ENCODE data around the gene RNASE4. TPM values are rescaled to one million over a fixed set of nuclear protein-coding genes. Genes with fewer than 3 reads are reported as not detected.

Gene RNASE4
- total and polyA plus RNA-seq, 2 donors (not counting 3 experiments of a cell fraction or from before 2014, with no cell fraction given) = 6.9 to 27.4 TPM

- ChIA-PET POLR2A (no interaction called here), CTCF (no interaction called here)
- no peak overlapping the region for H3K4me2 ChIP-seq (ENCODE audit: insufficient read depth, low read length)
- peaks cover 12 to 17% of the 10 kb centered on the region in 2 experiments for H3K27me3 ChIP-seq (ENCODE audit: control insufficient read depth in 2 of 2, insufficient read depth in 2 of 2, low read length in 2 of 2)
- no peaks in the 10 kb centered on the region for H4K20me1 ChIP-seq (replicated peaks; ENCODE audit: control insufficient read depth, extremely low read depth, insufficient read depth, low read length)
- H3K36me3 ChIP-seq (ENCODE audit: control insufficient read depth in 2 of 2, extremely low read depth in 1 of 2, insufficient read depth in 2 of 2, low read length in 2 of 2) = no peaks in the 10 kb centered on the region
- no peak overlapping the region for H3K27ac ChIP-seq (ENCODE audit: insufficient read depth, low read depth, low read length)
- dilution Hi-C loops (cut with MboI; ENCODE audit: extremely low pct_ligation_motif_present, low sequenced_read_pairs) (no loop called here), intact Hi-C loops (cut with micrococcal nuclease) (no loop called here)
- H3K4me1 ChIP-seq (ENCODE audit: control insufficient read depth, extremely low read depth, insufficient read depth, low read length) = no peaks in the 10 kb centered on the region
- DNase-seq (ENCODE audit: low read depth, low spot score) = no peak
- H2AFZ ChIP-seq (ENCODE audit: low read depth, low read length) = no peak overlapping the region
- TF ChIP-seq EZH2 (IDR thresholded peaks at IDR 0.05; ENCODE audit: borderline replicate concordance, low read depth, low read length, severe bottlenecking) = no peak
- no peak for TF ChIP-seq MAX (IDR thresholded peaks at IDR 0.05; ENCODE audit: insufficient read depth, insufficient read length)
- no peak for TF ChIP-seq POLR2AphosphoS5 (IDR thresholded peaks at IDR 0.05; ENCODE audit: insufficient read depth, low read depth, low read length)
- TF ChIP-seq POLR2A (IDR thresholded peaks at IDR 0.05; ENCODE audit: low read depth, low read length) = no peak
- no peak for TF ChIP-seq JUN (IDR thresholded peaks at IDR 0.05; ENCODE audit: borderline replicate concordance, insufficient read depth, insufficient read length, low read depth)
- TF ChIP-seq CTCF (IDR thresholded peaks at IDR 0.05; ENCODE audit: extremely low read depth in 1 of 2, insufficient read depth in 1 of 2, low read depth in 1 of 2, low read length in 2 of 2) = no peak
- no peak for TF ChIP-seq GATA2 (IDR thresholded peaks at IDR 0.05; ENCODE audit: insufficient read depth, insufficient read length, low read depth, low read length)
- no peak for TF ChIP-seq MYC (IDR thresholded peaks at IDR 0.05; ENCODE audit: low read depth, low read length)
- no peak for TF ChIP-seq FOS (IDR thresholded peaks at IDR 0.05; ENCODE audit: borderline replicate concordance, insufficient read depth, low read length)
- H3K4me3 ChIP-seq (replicated peaks in 1 of 3; ENCODE audit: insufficient read depth in 1 of 3, low read depth in 1 of 3, low read length in 3 of 3) = no peak overlapping the region
- no peak overlapping the region for H3K9ac ChIP-seq (replicated peaks; ENCODE audit: extremely low read depth, insufficient read depth, low read length)
- no peaks in the 10 kb centered on the region for H3K9me1 ChIP-seq (replicated peaks; ENCODE audit: control insufficient read depth, extremely low read depth, insufficient read depth, low read length)
- no peaks in the 10 kb centered on the region for H3K9me3 ChIP-seq (replicated peaks; ENCODE audit: control insufficient read depth, insufficient read depth, low read length)
- H3K79me2 ChIP-seq (ENCODE audit: control insufficient read depth, insufficient read depth, low read length) = no peaks in the 10 kb centered on the region
- BruUV-seq (replicated peaks) = no TSS peak
- FAIRE-seq = no peak
Observed at GRCh38 chr14:20644520-20644919, 39.8 kb upstream of the RNASE4 start.
